SU-DHL-6 (cell line): Measurements from ENCODE around the gene ANGPTL7.

Experiments
- H2AFZ ChIP-seq: fragments of 200-600 bp; sonication (generic); 2 replicates; pipeline ENCODE4 v1.6.1; 2014; ENCODE audit warnings: low read depth, mild to moderate bottlenecking, moderate library complexity, mixed read lengths, antibody characterized with exemption, low read length; ENCODE audit not compliant: severe bottlenecking
- H3F3A ChIP-seq: fragments of 200-600 bp; shearing (Covaris generic); 2 replicates; pipeline ENCODE4 v1.6.0; 2016; ENCODE audit warnings: antibody characterized with exemption, mild to moderate bottlenecking; ENCODE audit not compliant: insufficient read depth
- H3K27ac ChIP-seq: fragments of 200-600 bp; sonication (generic); 2 replicates; pipeline ENCODE4 v1.5.1; 2016; ENCODE audit warnings: low read depth, mild to moderate bottlenecking, low read length, moderate library complexity, mixed read lengths
- H3K27me3 ChIP-seq: fragments of 200-600 bp; sonication (generic), shearing (Covaris generic); 2 replicates; pipeline ENCODE4 v1.6.0; 2014; ENCODE audit warnings: mild to moderate bottlenecking, low read length
- H3K36me3 ChIP-seq: fragments of 200-600 bp; sonication (generic); 2 replicates; pipeline ENCODE4 v1.6.1; 2014; ENCODE audit warnings: mild to moderate bottlenecking, low read length, mixed read lengths
- H3K4me2 ChIP-seq: fragments of 300-600, 200-600 bp; shearing (Covaris generic), sonication (generic); 2 replicates; pipeline ENCODE4 v1.6.0; 2014; ENCODE audit warnings: low read length, low read depth, mild to moderate bottlenecking; ENCODE audit not compliant: poor library complexity, severe bottlenecking
- H3K4me3 ChIP-seq: fragments of 200-600 bp; sonication (generic); 2 replicates; pipeline ENCODE4 v1.5.1; 2014; ENCODE audit warnings: antibody characterized with exemption, low read length, mild to moderate bottlenecking, mixed read lengths; ENCODE audit not compliant: insufficient read depth, poor library complexity, severe bottlenecking
- H3K79me2 ChIP-seq: fragments of 200-600 bp; sonication (generic); 2 replicates; pipeline ENCODE4 v1.6.1; 2014; ENCODE audit warnings: mild to moderate bottlenecking, low read length, moderate library complexity; ENCODE audit not compliant: insufficient read depth
- H3K9ac ChIP-seq: fragments of 200-600 bp; sonication (generic); 2 replicates; pipeline ENCODE4 v1.7.0; 2014; ENCODE audit warnings: mild to moderate bottlenecking, low read length
- H3K9me2 ChIP-seq: fragments of 200-600 bp; sonication (generic); replicated peaks from 2 replicates; pipeline ENCODE4 v1.6.1; 2014; ENCODE audit warnings: low read length; ENCODE audit not compliant: insufficient read depth
- H3K9me3 ChIP-seq: fragments of 200-600 bp; sonication (generic); 2 replicates; pipeline ENCODE4 v1.6.1; 2014; ENCODE audit warnings: low read length, mixed read lengths; ENCODE audit not compliant: insufficient read depth
- H4K20me1 ChIP-seq: fragments of 200-600 bp; sonication (generic); 2 replicates; pipeline ENCODE4 v1.6.1; 2014; ENCODE audit warnings: low read depth, mild to moderate bottlenecking, antibody characterized with exemption, low read length, moderate library complexity, mixed read lengths
- EZH2phosphoT487 ChIP-seq: fragments of 200-600 bp; sonication (generic), shearing (Covaris generic); conservative IDR thresholded peaks from 2 replicates; pipeline ENCODE4 v1.6.1; 2018; ENCODE audit warnings: mild to moderate bottlenecking, antibody characterized with exemption, low read length, moderate library complexity, mixed read lengths
- TF ChIP-seq, protein P1 (sequence below): fragments of 200-600 bp; sonication (generic); IDR thresholded peaks from one replicate; pipeline ENCODE4 v1.5.1; 2017; ENCODE audit warnings: antibody characterized with exemption, mild to moderate bottlenecking, low read length, moderate library complexity; ENCODE audit not compliant: insufficient read depth, poor library complexity, severe bottlenecking

Gene ANGPTL7

DNA sequence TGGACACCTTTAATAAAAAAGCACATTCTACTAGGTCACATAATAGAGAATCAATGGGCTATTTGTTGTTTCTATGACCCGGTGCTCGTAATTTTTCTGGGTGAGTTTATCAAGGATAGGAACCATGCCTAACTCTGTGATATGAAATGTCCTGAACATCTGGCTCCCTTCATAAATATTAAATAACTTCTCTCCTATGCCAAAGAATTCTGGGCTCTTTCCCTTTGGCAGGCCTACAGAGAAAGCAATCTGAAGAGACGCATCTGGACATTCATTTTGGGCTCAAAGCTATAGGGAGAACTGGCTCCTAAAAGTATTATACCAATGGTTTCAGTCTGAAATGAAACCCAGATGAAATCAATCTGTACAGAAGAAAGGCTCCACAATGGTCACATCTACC lies 38.8 kb upstream of the ANGPTL7 start:
- H3K36me3 ChIP-seq, result peaks cover 4% of the 10 kb centered on the region; the same call in 1 of the 2 replicates
- no peaks in the 10 kb centered on the region for H3K79me2 ChIP-seq

DNA sequence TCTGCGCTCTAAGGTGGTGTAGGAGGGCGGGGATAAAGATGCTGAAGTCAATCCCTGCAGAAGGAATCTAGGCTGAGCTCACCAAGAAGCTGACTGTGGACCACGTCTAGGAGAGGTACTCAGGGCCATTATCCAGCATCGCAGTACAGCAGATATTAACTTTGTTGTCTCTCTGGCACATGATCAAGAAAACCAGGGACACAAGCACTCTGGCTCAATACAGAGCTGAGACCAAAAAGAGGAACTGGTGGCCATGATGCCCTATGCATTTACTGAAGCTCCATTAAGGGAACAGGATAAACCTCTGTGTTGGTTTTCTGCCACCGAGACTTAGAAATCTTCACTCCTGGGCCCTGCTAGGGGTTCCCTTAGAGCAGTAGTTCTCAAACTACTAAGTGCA lies 38.0 kb upstream of the ANGPTL7 start:
- Histone ChIP-seq H2AFZ (no peak overlapping the region), H3K79me2 (no peaks in the 10 kb centered on the region), H4K20me1 (no peaks in the 10 kb centered on the region), H3K36me3 (peaks cover 4% of the 10 kb centered on the region; the same call in 1 of the 2 replicates), H3K4me3 (no peak overlapping the region), H3K27me3 (no peaks in the 10 kb centered on the region), H3K27ac (no peak overlapping the region), H3K9me2 (no peaks in the 10 kb centered on the region), H3K4me2 (no peak overlapping the region), H3K9ac (no peak overlapping the region), H3K9me3 (no peaks in the 10 kb centered on the region), H3F3A (no peaks in the 10 kb centered on the region)
- no peak for TF ChIP-seq EZH2phosphoT487
- TF ChIP-seq, protein P1, sequence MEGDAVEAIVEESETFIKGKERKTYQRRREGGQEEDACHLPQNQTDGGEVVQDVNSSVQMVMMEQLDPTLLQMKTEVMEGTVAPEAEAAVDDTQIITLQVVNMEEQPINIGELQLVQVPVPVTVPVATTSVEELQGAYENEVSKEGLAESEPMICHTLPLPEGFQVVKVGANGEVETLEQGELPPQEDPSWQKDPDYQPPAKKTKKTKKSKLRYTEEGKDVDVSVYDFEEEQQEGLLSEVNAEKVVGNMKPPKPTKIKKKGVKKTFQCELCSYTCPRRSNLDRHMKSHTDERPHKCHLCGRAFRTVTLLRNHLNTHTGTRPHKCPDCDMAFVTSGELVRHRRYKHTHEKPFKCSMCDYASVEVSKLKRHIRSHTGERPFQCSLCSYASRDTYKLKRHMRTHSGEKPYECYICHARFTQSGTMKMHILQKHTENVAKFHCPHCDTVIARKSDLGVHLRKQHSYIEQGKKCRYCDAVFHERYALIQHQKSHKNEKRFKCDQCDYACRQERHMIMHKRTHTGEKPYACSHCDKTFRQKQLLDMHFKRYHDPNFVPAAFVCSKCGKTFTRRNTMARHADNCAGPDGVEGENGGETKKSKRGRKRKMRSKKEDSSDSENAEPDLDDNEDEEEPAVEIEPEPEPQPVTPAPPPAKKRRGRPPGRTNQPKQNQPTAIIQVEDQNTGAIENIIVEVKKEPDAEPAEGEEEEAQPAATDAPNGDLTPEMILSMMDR, result no peak

More for the DNA sequence above, 38.8 kb upstream of the ANGPTL7 start:
- no peak overlapping the region for H3K4me2 ChIP-seq
- H3K9me3 ChIP-seq, result no peaks in the 10 kb centered on the region
- H3K4me3 ChIP-seq, result no peak overlapping the region
- TF ChIP-seq, protein P1, result no peak
- no peak for TF ChIP-seq EZH2phosphoT487
- H3K9me2 ChIP-seq, result no peaks in the 10 kb centered on the region
- no peaks in the 10 kb centered on the region for H3F3A ChIP-seq
- H3K9ac ChIP-seq, result no peak overlapping the region
- H3K27me3 ChIP-seq, result no peaks in the 10 kb centered on the region
- no peak overlapping the region for H3K27ac ChIP-seq
- H2AFZ ChIP-seq, result no peak overlapping the region
- no peaks in the 10 kb centered on the region for H4K20me1 ChIP-seq

DNA sequence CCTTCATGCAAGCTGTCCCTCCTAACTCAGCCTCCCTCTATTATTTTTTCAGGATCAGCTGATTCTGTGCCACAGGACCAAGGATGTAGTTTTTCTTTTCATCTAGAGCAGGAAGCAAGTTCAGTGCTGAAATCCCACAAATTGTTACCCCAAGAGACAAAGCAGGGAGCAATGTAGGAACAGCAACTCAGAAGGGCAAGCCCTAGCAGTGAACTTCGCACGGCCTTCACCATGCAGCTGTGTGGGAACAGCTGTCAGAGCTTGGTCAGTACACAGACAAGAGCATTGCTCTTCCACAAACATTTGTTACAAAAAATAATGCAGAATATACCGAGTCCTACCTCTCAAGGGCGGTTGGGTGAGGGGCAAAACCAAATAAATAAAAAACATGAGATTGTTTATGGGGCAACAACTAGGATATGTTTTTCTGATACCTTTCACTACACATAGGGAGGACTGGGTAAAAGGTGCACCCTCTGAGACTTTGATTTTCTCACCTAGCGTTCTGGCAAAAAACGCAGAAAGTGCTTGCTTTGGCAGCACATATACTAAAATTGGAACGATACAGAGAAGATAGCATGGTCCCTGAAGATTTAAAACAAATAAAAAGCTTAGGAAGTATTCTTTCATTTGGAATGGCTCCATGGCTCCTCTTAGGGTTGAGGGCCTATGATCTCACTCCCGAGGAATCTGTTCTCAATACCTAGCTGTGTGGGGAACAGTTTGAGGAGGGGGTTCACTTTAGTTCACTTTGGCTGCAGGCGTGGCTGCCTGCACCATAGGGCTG lies 37.1 kb upstream of the ANGPTL7 start:
- Histone ChIP-seq H3K36me3 (peaks cover 4% of the 10 kb centered on the region; the same call in 1 of the 2 replicates), H3K4me2 (no peak overlapping the region), H3K4me3 (no peak overlapping the region), H3K9me3 (no peaks in the 10 kb centered on the region), H3K79me2 (no peaks in the 10 kb centered on the region), H3F3A (no peaks in the 10 kb centered on the region), H3K9me2 (no peaks in the 10 kb centered on the region), H4K20me1 (no peaks in the 10 kb centered on the region), H3K27me3 (no peaks in the 10 kb centered on the region), H3K9ac (no peak overlapping the region), H2AFZ (no peak overlapping the region), H3K27ac (no peak overlapping the region)
- TF ChIP-seq EZH2phosphoT487, result no peak
- TF ChIP-seq, protein P1, result no peak
